HL-60/S4 treated with phorbol 12-myristate 13-acetate at 8.2 ng/mL for 4 days and 3 days (cell line): ENCODE measurements around the gene CAMTA1.

Experiments
- in situ Hi-C: fragments of 300-500 bp; cut with MboI; formaldehyde crosslinking; loops from 2 replicates; pipeline ENCODE4 v1.15.0; 2022; ENCODE audit warnings: low sequenced_read_pairs

Gene CAMTA1

GRCh38 chr1:6776389-6776788 is 8.9 kb upstream of the CAMTA1 start:
- in situ Hi-C loops, result no loop called here

- in situ Hi-C loops, result no loop called here
Observed at GRCh38 chr1:6776895-6777294, 8.4 kb upstream of the CAMTA1 start.

- in situ Hi-C loops, result no loop called here
Observed at GRCh38 chr1:6777813-6778212, 7.4 kb upstream of the CAMTA1 start.

GRCh38 chr1:6779089-6779805 is 6.0 kb upstream of the CAMTA1 start:
- in situ Hi-C loops, result no loop called here

- in situ Hi-C loops, result no loop called here
Observed at GRCh38 chr1:6782151-6782550, 3.1 kb upstream of the CAMTA1 start.

GRCh38 chr1:6783221-6783620 is 2.0 kb upstream of the CAMTA1 start:
- in situ Hi-C loops, result no loop called here

- in situ Hi-C loops, result no loop called here
Observed at GRCh38 chr1:6783936-6784559, 1.2 kb upstream of the CAMTA1 start.

- in situ Hi-C loops, result no loop called here
Observed at GRCh38 chr1:6784560-6785317, 515 bp upstream of the CAMTA1 start.

GRCh38 chr1:6785728-6786505 is 663 bp downstream of the CAMTA1 start:
- in situ Hi-C loops, result no loop called here

- in situ Hi-C loops, result no loop called here
Observed at GRCh38 chr1:6788946-6789345, 3.7 kb downstream of the CAMTA1 start.

GRCh38 chr1:6790146-6790545 is 4.9 kb downstream of the CAMTA1 start:
- in situ Hi-C loops, result no loop called here

GRCh38 chr1:6794164-6794563 is 8.9 kb downstream of the CAMTA1 start:
- in situ Hi-C loops, result no loop called here

GRCh38 chr1:6795203-6795602 is 9.9 kb downstream of the CAMTA1 start:
- in situ Hi-C loops, result no loop called here

- in situ Hi-C loops, result no loop called here
Observed at GRCh38 chr1:6795661-6796060, 10.4 kb downstream of the CAMTA1 start.

- in situ Hi-C loops, result no loop called here
Observed at GRCh38 chr1:6796095-6796494, 10.8 kb downstream of the CAMTA1 start.

- in situ Hi-C loops, result no loop called here
Observed at GRCh38 chr1:6799499-6799898, 14.2 kb downstream of the CAMTA1 start.

GRCh38 chr1:6800745-6801144 is 15.5 kb downstream of the CAMTA1 start:
- in situ Hi-C loops, result no loop called here

- in situ Hi-C loops, result no loop called here
Observed at GRCh38 chr1:6801199-6801598, 15.9 kb downstream of the CAMTA1 start.

GRCh38 chr1:6801966-6802365 is 16.7 kb downstream of the CAMTA1 start:
- in situ Hi-C loops, result no loop called here

GRCh38 chr1:6802454-6802853 is 17.2 kb downstream of the CAMTA1 start:
- in situ Hi-C loops, result no loop called here

GRCh38 chr1:6802893-6803292 is 17.6 kb downstream of the CAMTA1 start:
- in situ Hi-C loops, result no loop called here
